K562 (cell line): Measurements from ENCODE around the gene TEDDM1. TPM values are rescaled to one million over a fixed set of nuclear protein-coding genes. Genes with fewer than 3 reads are reported as not detected.

Experiments used
- CBFA2T3 ChIP-seq: fragments of 450-650 bp; IDR thresholded peaks from 2 replicates; pipeline ENCODE4 v1.6.1; 2017
- CCAR2 ChIP-seq: fragments of 200-400 bp; formaldehyde crosslinking; IDR thresholded peaks from 2 replicates; pipeline ENCODE4 v1.6.1; 2017; ENCODE audit warnings: mild to moderate bottlenecking, low read depth, low read length
- ETV6 ChIP-seq, 3 experiments: fragments of 150-350 bp in 1 of 3; sonication (generic) in 1 of 3; formaldehyde crosslinking in 1 of 3; IDR thresholded peaks; 2 replicates each; pipeline versions ENCODE4 v1.6.1 to v1.8.0; 2014 to 2022; ENCODE audit warnings: borderline replicate concordance in 2 of 3, low read depth in 2 of 3, antibody characterized with exemption in 1 of 3, low read length in 1 of 3, mild to moderate bottlenecking in 1 of 3, missing genetic modification reagents in 1 of 3
- HSF4 ChIP-seq: fragments of 250-450 bp; sonication (Bioruptor Pico); IDR thresholded peaks from 2 replicates; pipeline ENCODE4 v2.1.2; 2022; ENCODE audit warnings: mild to moderate bottlenecking, moderate library complexity, borderline replicate concordance
- KAT2B ChIP-seq: IDR thresholded peaks from one replicate; pipeline ENCODE4 v1.6.1; 2012; ENCODE audit warnings: low read depth, mild to moderate bottlenecking, control low read depth, inconsistent platforms, low read length, moderate library complexity
- KDM4B ChIP-seq, 2 experiments: fragments of 450-650 bp in 1 of 2; sonication (generic) in 1 of 2; IDR thresholded peaks; 2 replicates each; pipeline ENCODE4 v1.6.1; 2016 to 2017; ENCODE audit warnings: borderline replicate concordance in 2 of 2, antibody characterized with exemption in 1 of 2, low read depth in 1 of 2, mild to moderate bottlenecking in 1 of 2
- KLF10 ChIP-seq: fragments of 250-450 bp; sonication (Bioruptor Pico); IDR thresholded peaks from 2 replicates; pipeline ENCODE4 v1.6.1; 2021; ENCODE audit warnings: matching md5 sums
- LARP7 ChIP-seq: fragments of 450-650 bp; IDR thresholded peaks from 2 replicates; pipeline ENCODE4 v1.6.1; 2016
- MIER1 ChIP-seq: fragments of 450-650 bp; IDR thresholded peaks from 2 replicates; pipeline ENCODE4 v1.6.1; 2016; ENCODE audit warnings: antibody characterized with exemption, mild to moderate bottlenecking, low read depth
- NCOA2 ChIP-seq, 2 experiments: fragments of 450-650 bp; IDR thresholded peaks; 2 replicates each; pipeline ENCODE4 v1.6.1; 2018; ENCODE audit warnings: mild to moderate bottlenecking in 2 of 2, moderate library complexity in 1 of 2; ENCODE audit not compliant: partially characterized antibody in 2 of 2
- PATZ1 ChIP-seq: fragments of 250-450 bp; sonication (Bioruptor Pico); IDR thresholded peaks from 2 replicates; pipeline ENCODE4 v1.5.0; 2020; ENCODE audit warnings: mild to moderate bottlenecking, borderline replicate concordance
- PHF8 ChIP-seq: fragments of 200-600 bp; sonication (generic); IDR thresholded peaks from 2 replicates; pipeline ENCODE4 v1.6.1; 2012; ENCODE audit warnings: mixed run types, mild to moderate bottlenecking, inconsistent platforms, low read length, moderate library complexity, borderline replicate concordance
- SRSF3 ChIP-seq: fragments of 200-400 bp; formaldehyde crosslinking; IDR thresholded peaks from 2 replicates; pipeline ENCODE4 v1.6.1; 2016; ENCODE audit warnings: mild to moderate bottlenecking, low read length, moderate library complexity; ENCODE audit not compliant: insufficient read depth
- THRAP3 ChIP-seq: fragments of 450-650 bp; IDR thresholded peaks from 2 replicates; pipeline ENCODE4 v1.6.1; 2016; ENCODE audit warnings: mild to moderate bottlenecking, inconsistent platforms, borderline replicate concordance
- UBTF ChIP-seq, 2 experiments: IDR thresholded peaks; 2 replicates each; pipeline ENCODE4 v1.6.1; 2012; ENCODE audit warnings: improper control_type of control experiment in 2 of 2, low read depth in 2 of 2, low read length in 2 of 2, borderline replicate concordance in 1 of 2
- polyA plus RNA-seq, 8 experiments: library from polyadenylated mRNA; depleted of rRNA in 4 of 8; stranded (reverse) in 5 of 8; unstranded in 3 of 8; fragments of >200 nt; fragmentation: Nextera tagmentation in 2 of 8; fragmentation: Illumina TruSeq in 1 of 8; extraction: Ambion mirVana in 2 of 8; extraction: Trizol in 1 of 8; gene quantifications; 2 replicates each; pipeline versions ENCODE4 v1.2.1 to v1.2.3, GENCODE V29; 2011 to 2014; ENCODE audit warnings: inconsistent platforms in 1 of 8, missing spikeins in 1 of 8
- total RNA-seq, 7 experiments: library from RNA; depleted of rRNA in 6 of 7; stranded (reverse); fragments of >200 nt in 6 of 7; fragmentation: Illumina TruSeq in 2 of 7; extraction: Trizol in 2 of 7; gene quantifications; 2 replicates each; pipeline versions ENCODE4 v1.2.1 to v1.2.3, GENCODE V29; 2011 to 2021; ENCODE audit warnings: low replicate concordance in 1 of 7
- TF ChIP-seq, protein P1 (sequence below): fragments of 250-450 bp; sonication (Bioruptor Pico); IDR thresholded peaks from 2 replicates; pipeline ENCODE4 v1.4.0; 2020; ENCODE audit warnings: mild to moderate bottlenecking, moderate library complexity
- TF ChIP-seq, protein P2 (sequence below): fragments of 450-650 bp; conservative IDR thresholded peaks from 2 replicates; pipeline ENCODE4 v1.6.1; 2016; ENCODE audit warnings: missing genetic modification characterization, low read depth, mild to moderate bottlenecking, missing compliant biosample characterization, moderate library complexity

Gene TEDDM1
- total and polyA plus RNA-seq, 9 of the 15 experiments (the other 6 are each of a cell fraction or from before 2014, with no cell fraction given): not detected

- peak; percentile 65; the same call in 1 of the 2 replicates for TF ChIP-seq PATZ1 (CRISPR knock-in tag)
- TF ChIP-seq PHF8: peak; percentile 86
- no peak for TF ChIP-seq HSF4 (CRISPR knock-in tag)
- TF ChIP-seq NCOA2 (IDR thresholded peaks at IDR 0.05; ENCODE audit: partially characterized antibody in 2 of 2): no peak
- peak; percentile 64 to 90; a peak in 3 of 4 replicates for TF ChIP-seq UBTF (IDR thresholded peaks at IDR 0.05; ENCODE audit: borderline replicate concordance in 1 of 2, low read depth in 2 of 2, low read length in 2 of 2)
- TF ChIP-seq MIER1: peak; percentile 55; the same call in 1 of the 2 replicates
- TF ChIP-seq, protein P1, sequence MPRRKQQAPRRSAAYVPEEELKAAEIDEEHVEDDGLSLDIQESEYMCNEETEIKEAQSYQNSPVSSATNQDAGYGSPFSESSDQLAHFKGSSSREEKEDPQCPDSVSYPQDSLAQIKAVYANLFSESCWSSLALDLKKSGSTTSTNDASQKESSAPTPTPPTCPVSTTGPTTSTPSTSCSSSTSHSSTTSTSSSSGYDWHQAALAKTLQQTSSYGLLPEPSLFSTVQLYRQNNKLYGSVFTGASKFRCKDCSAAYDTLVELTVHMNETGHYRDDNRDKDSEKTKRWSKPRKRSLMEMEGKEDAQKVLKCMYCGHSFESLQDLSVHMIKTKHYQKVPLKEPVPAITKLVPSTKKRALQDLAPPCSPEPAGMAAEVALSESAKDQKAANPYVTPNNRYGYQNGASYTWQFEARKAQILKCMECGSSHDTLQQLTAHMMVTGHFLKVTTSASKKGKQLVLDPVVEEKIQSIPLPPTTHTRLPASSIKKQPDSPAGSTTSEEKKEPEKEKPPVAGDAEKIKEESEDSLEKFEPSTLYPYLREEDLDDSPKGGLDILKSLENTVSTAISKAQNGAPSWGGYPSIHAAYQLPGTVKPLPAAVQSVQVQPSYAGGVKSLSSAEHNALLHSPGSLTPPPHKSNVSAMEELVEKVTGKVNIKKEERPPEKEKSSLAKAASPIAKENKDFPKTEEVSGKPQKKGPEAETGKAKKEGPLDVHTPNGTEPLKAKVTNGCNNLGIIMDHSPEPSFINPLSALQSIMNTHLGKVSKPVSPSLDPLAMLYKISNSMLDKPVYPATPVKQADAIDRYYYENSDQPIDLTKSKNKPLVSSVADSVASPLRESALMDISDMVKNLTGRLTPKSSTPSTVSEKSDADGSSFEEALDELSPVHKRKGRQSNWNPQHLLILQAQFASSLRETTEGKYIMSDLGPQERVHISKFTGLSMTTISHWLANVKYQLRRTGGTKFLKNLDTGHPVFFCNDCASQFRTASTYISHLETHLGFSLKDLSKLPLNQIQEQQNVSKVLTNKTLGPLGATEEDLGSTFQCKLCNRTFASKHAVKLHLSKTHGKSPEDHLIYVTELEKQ (CRISPR knock-in tag): no peak
- TF ChIP-seq KDM4B (IDR thresholded peaks at IDR 0.05; ENCODE audit: borderline replicate concordance in 2 of 2, low read depth in 1 of 2): peak in 1 of 2 experiments; percentile 27; a peak in 1 of 4 replicates
- no peak for TF ChIP-seq ETV6 (IDR thresholded peaks at IDR 0.05; ENCODE audit: borderline replicate concordance in 1 of 2, low read depth in 2 of 2, low read length in 1 of 2)
- peak; percentile 87; the same call in 1 of the 2 replicates for TF ChIP-seq ETV6 (CRISPR knock-in tag; IDR thresholded peaks at IDR 0.05; ENCODE audit: borderline replicate concordance)
- no peak for TF ChIP-seq SRSF3
- no peak for TF ChIP-seq KAT2B
- no peak for TF ChIP-seq CBFA2T3
- no peak for TF ChIP-seq CCAR2
- TF ChIP-seq, protein P2, sequence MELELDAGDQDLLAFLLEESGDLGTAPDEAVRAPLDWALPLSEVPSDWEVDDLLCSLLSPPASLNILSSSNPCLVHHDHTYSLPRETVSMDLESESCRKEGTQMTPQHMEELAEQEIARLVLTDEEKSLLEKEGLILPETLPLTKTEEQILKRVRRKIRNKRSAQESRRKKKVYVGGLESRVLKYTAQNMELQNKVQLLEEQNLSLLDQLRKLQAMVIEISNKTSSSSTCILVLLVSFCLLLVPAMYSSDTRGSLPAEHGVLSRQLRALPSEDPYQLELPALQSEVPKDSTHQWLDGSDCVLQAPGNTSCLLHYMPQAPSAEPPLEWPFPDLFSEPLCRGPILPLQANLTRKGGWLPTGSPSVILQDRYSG: no peak
- TF ChIP-seq LARP7: no peak
- no peak for TF ChIP-seq KLF10 (CRISPR knock-in tag)
- no peak; the same call in 1 of the 2 replicates for TF ChIP-seq THRAP3
These were observed 9.0 kb downstream of the TEDDM1 start, which contains the start of gene GLUL (continued) for GRCh38 chr1:182391362-182392049.
